ACHN (cell line): ENCODE data around the gene ITGA7.

ENCODE experiments used
- DNase-seq: peaks from one replicate; pipeline ENCODE4 v3.0.0-alpha.2; 2015
- in situ Hi-C: cut with HindIII; loops from 2 replicates; pipeline ENCODE4 v1.10.0; 2017; ENCODE audit warnings: low sequenced_read_pairs, low pct_ligation_motif_present, low pct_unique_long_range_greater_than_20kb

The ITGA7 gene

GRCh38 chr12:55720894-55721444 is 13.3 kb upstream of the ITGA7 start:
- DNase-seq, result peak; percentile 97
- in situ Hi-C loops, result no loop called here

GRCh38 chr12:55720071-55720564 is 12.4 kb upstream of the ITGA7 start, which contains the start of gene RDH5:
TSS of gene RDH5 (plus strand) at chr12:55720393. CDS start at chr12:55721185, 792 bp downstream.
- in situ Hi-C loops, result no loop called here
- peak; percentile 84 for DNase-seq

- DNase-seq, result no peak
- in situ Hi-C loops, result no loop called here
These were observed 11.7 kb upstream of the ITGA7 start for GRCh38 chr12:55719371-55719770.

- DNase-seq, result no peak
- in situ Hi-C loops, result no loop called here
These were observed 11.0 kb upstream of the ITGA7 start for GRCh38 chr12:55718624-55719275.

GRCh38 chr12:55718015-55718414 is 10.3 kb upstream of the ITGA7 start:
- no peak for DNase-seq
- in situ Hi-C loops, result no loop called here

GRCh38 chr12:55717011-55718007 is 9.6 kb upstream of the ITGA7 start:
- in situ Hi-C loops, result no loop called here
- DNase-seq, result peak; percentile 66

GRCh38 chr12:55716582-55716957 is 8.9 kb upstream of the ITGA7 start:
- DNase-seq, result no peak
- in situ Hi-C loops, result no loop called here

GRCh38 chr12:55715833-55716581 is 8.3 kb upstream of the ITGA7 start, which contains the start of gene BLOC1S1:
TSS of gene BLOC1S1 (plus strand) at chr12:55716046. CDS start at chr12:55716052, 6 bp downstream.
- DNase-seq, result peak; percentile 98
- in situ Hi-C loops, result no loop called here

GRCh38 chr12:55715169-55715764 is 7.6 kb upstream of the ITGA7 start:
- DNase-seq, result no peak
- in situ Hi-C loops, result no loop called here

- in situ Hi-C loops, result no loop called here
- DNase-seq, result no peak
These were observed 6.0 kb upstream of the ITGA7 start for GRCh38 chr12:55713721-55714120.

GRCh38 chr12:55712700-55713415 is 5.2 kb upstream of the ITGA7 start:
- in situ Hi-C loops, result no loop called here
- DNase-seq, result no peak

GRCh38 chr12:55711786-55712553 is 4.3 kb upstream of the ITGA7 start:
- no peak for DNase-seq
- in situ Hi-C loops, result no loop called here

- in situ Hi-C loops, result no loop called here
These were observed 1.1 kb upstream of the ITGA7 start for GRCh38 chr12:55708695-55709233.

GRCh38 chr12:55707219-55707671 is 459 bp downstream of the ITGA7 start:
- in situ Hi-C loops, result no loop called here
- DNase-seq, result peak; percentile 35

More at GRCh38 chr12:55708695-55709233, 1.1 kb upstream of the ITGA7 start:
- no peak for DNase-seq

GRCh38 chr12:55706568-55707218 is 1.0 kb downstream of the ITGA7 start:
- no peak for DNase-seq
- in situ Hi-C loops, result no loop called here
